NCI-H345 treated with DMSO at 0.1 percent for 48 hours (cell line): Measurements from ENCODE around the gene ZNF287.

Experiments used
- DNase-seq: peaks from one replicate; lab custom pipeline; 2025; ENCODE audit not compliant: unreplicated experiment; lab: John Stamatoyannopoulos, UW

ZNF287 gene

DNA sequence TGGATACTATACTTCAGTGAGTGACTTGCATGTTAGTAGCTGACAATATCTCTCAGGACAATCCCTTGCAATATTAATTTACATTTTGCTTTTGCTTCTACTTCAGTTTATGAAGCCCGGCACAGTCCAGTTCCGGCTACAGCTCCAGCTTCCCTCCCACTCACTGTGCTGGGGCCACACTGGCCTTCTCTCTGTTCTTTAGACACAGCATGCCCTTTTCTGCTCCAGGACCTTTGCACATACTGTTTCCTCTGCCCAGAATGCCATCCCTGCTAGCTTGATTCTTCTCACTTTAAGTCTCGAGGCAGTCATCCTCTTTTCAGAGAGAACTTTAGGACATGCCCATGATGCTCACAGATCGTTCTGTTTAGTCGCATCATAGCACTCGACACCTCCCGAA, 51.5 kb downstream of the ZNF287 start:
- no peak for DNase-seq

DNA sequence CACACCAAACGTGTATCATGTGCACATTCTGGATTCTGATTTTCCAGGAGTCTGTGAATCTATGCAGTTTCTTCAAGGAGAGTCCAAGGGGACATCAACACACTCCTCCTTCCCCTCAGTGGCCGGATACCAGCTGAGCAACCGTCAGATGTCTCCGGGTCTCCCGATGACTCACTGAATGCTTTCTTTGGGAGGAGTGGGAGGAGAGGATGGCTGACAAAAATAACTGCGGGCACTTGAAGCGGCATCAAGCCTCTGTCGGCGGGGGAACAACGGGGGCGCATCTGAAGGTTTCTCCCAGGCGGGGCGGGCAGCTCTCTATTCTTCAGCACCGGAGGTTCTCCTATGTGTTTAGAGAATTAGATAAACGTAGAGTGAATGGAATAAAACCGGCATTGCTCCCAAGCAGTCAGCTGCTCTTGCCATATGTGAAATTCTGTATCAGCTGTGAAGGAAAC, 52.4 kb downstream of the ZNF287 start:
- DNase-seq = peak; percentile 30

DNA sequence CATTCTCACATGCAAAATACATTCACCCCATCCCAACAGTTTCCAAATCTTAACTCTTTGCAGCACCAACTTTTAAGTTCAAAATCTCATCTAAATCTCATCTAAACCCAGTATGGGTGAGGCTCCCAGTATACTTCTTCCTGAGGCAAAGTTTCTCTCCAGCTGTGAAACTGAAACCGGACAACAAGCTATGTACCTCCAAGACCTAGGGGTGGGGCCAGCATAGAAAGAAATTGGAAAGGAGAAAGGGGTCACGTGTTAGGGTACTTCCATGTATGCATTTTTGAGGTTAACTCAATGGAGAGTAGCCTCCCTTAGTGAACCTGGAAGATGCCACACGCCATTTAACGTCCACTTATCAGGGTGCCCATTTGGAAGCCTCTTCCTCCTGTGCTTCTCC, 53.1 kb downstream of the ZNF287 start:
- no peak for DNase-seq

GRCh38 chr17:16513873-16514272, 55.1 kb downstream of the ZNF287 start:
- DNase-seq = no peak

DNA sequence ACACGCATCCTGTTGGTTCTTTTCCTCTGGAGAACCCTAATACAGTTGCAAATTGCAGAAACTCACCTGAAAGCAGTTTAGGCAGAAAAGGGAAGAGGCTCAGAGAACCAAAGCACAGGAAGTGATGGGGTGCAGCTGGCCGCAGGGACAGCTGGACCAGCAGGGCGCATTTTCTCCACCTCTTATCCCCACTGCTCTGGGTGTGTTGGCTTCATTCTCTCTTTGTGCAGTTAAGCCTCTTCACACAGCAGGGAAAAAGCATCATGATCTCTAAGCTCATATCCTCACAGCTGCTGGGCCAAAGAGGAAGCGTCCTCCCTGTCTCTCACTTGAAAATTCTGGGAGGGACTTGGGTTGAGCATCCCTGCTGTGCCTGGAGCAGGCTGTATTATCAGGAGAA, 57.0 kb downstream of the ZNF287 start:
- peak; percentile 87 for DNase-seq

- no peak for DNase-seq
These were observed 57.4 kb downstream of the ZNF287 start for GRCh38 chr17:16511593-16511992.

DNA sequence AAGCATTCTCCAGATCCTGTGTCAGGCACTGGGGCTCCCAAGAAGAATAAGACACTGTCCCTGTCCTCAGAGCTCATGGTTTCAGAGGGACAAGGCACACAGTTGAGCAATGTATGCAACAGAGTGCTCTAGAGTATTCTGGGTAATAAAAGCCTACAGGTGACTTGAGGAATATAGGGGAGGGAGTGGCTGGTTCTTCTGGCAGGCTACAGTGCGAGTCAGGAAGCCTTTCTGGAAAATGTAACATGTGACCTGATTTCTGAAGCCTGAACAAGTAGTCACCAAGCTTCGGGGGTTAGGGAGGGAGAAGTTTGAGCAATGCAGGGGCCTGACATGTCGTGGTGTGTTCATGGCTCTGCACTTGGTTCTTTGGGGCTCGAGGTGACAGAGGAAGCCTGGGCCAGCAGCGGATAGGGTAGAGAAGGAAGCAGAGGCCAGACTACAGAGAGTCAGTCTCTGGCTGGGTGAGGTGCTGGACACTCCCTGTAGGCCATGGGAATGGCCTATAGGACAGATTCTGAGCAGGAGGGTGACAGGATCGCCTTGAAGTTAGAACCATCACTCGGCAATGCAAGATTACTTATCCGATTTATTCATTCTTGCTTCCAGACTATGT, 61.0 kb downstream of the ZNF287 start:
- DNase-seq = no peak

GRCh38 chr17:16506188-16506587, 62.8 kb downstream of the ZNF287 start:
- no peak for DNase-seq

- no peak for DNase-seq
These were observed 64.0 kb downstream of the ZNF287 start for GRCh38 chr17:16504984-16505383.
